ENCODE results near the gene ADGRA3.

GRCh38 chr4:22457348-22457747, 58.5 kb downstream of the ADGRA3 start:
- TF ChIP-seq CTCF (IDR thresholded peaks at IDR 0.05) (no peak), POLR2A (IDR thresholded peaks at IDR 0.05) (no peak)
